Measurements from ENCODE around the gene ZMYND11. TPM values are rescaled to one million over a fixed set of nuclear protein-coding genes. Genes with fewer than 3 reads are reported as not detected.
"Not testable (repeated sequence)": the region's sequence is repeated elsewhere in the genome, so short reads cannot be mapped to it uniquely, and the experiment has no call there.

ZMYND11 gene
- total RNA-seq, 1 donor from 2014 or later, result 69.2 TPM

GRCh38 chr10:298033-298432, 162.8 kb downstream of the ZMYND11 start:
- no peak for TF ChIP-seq CTCF (IDR thresholded peaks at IDR 0.05; ENCODE audit: unreplicated experiment)
- Mint-ChIP-seq H3K9me3 (no peaks in the 10 kb centered on the region), H3K27me3 (ENCODE audit: low read depth) (no peaks in the 10 kb centered on the region), H3K4me1 (peaks cover 5% of the 10 kb centered on the region), H3K27ac (no peak overlapping the region), H3K36me3 (peaks cover 21% of the 10 kb centered on the region), H3K4me3 (no peak overlapping the region)
- no peak for DNase-seq (ENCODE audit: low spot score in 2 of 2, unreplicated experiment in 2 of 2)

- H3K9me3 Mint-ChIP-seq, result no peaks in the 10 kb centered on the region
- no peak for DNase-seq (ENCODE audit: low spot score in 2 of 2, unreplicated experiment in 2 of 2)
- H3K4me1 Mint-ChIP-seq, result peaks cover 5% of the 10 kb centered on the region
- H3K27ac Mint-ChIP-seq, result no peak overlapping the region
- peaks cover 22% of the 10 kb centered on the region for H3K36me3 Mint-ChIP-seq
- H3K4me3 Mint-ChIP-seq, result no peak overlapping the region
- no peak for TF ChIP-seq CTCF (IDR thresholded peaks at IDR 0.05; ENCODE audit: unreplicated experiment)
- H3K27me3 Mint-ChIP-seq (ENCODE audit: low read depth), result no peaks in the 10 kb centered on the region
Observed at GRCh38 chr10:299512-299911, 164.3 kb downstream of the ZMYND11 start.

- Mint-ChIP-seq H3K4me3 (no peak overlapping the region), H3K36me3 (peaks cover 22% of the 10 kb centered on the region), H3K4me1 (peaks cover 5% of the 10 kb centered on the region), H3K9me3 (no peaks in the 10 kb centered on the region), H3K27ac (no peak overlapping the region), H3K27me3 (ENCODE audit: low read depth) (no peaks in the 10 kb centered on the region)
- no peak for DNase-seq (ENCODE audit: low spot score in 2 of 2, unreplicated experiment in 2 of 2)
- TF ChIP-seq CTCF (IDR thresholded peaks at IDR 0.05; ENCODE audit: unreplicated experiment), result no peak
Observed at GRCh38 chr10:299969-300368, 164.7 kb downstream of the ZMYND11 start.

- not testable (repeated sequence) for H3K27ac Mint-ChIP-seq; H3K4me3 Mint-ChIP-seq; H3K4me1 Mint-ChIP-seq; H3K9me3 Mint-ChIP-seq; H3K27me3 Mint-ChIP-seq (ENCODE audit: low read depth); DNase-seq (ENCODE audit: low spot score in 2 of 2, unreplicated experiment in 2 of 2)
- H3K36me3 Mint-ChIP-seq, result peaks cover 22% of the 10 kb centered on the region
Observed at GRCh38 chr10:300580-300979, 165.3 kb downstream of the ZMYND11 start.

- no peak for DNase-seq (ENCODE audit: low spot score in 2 of 2, unreplicated experiment in 2 of 2)
- Mint-ChIP-seq H3K9me3 (no peaks in the 10 kb centered on the region), H3K27me3 (ENCODE audit: low read depth) (no peaks in the 10 kb centered on the region), H3K4me3 (no peak overlapping the region), H3K4me1 (peaks cover 11% of the 10 kb centered on the region), H3K27ac (no peak overlapping the region), H3K36me3 (peaks cover 21% of the 10 kb centered on the region)
- no peak for TF ChIP-seq CTCF (IDR thresholded peaks at IDR 0.05; ENCODE audit: unreplicated experiment)
Observed at GRCh38 chr10:301536-301935, 166.3 kb downstream of the ZMYND11 start.

Other genes with a start within 250 kb of the ZMYND11 start
- 0.33 to 0.67 TPM (median 0.41 TPM) in 3 replicates for gene TUBB8, start 86.2 kb upstream of the ZMYND11 start, total RNA-seq

Measured in mesothelial cell of epicardium (in vitro differentiated cells).